NCI-H1930 (cell line): ENCODE data around the gene RAD51B.

Experiments
- DNase-seq, 2 experiments: peaks; one replicate each; lab custom pipeline; 2025; lab: John Stamatoyannopoulos, UW

RAD51B gene

DNA sequence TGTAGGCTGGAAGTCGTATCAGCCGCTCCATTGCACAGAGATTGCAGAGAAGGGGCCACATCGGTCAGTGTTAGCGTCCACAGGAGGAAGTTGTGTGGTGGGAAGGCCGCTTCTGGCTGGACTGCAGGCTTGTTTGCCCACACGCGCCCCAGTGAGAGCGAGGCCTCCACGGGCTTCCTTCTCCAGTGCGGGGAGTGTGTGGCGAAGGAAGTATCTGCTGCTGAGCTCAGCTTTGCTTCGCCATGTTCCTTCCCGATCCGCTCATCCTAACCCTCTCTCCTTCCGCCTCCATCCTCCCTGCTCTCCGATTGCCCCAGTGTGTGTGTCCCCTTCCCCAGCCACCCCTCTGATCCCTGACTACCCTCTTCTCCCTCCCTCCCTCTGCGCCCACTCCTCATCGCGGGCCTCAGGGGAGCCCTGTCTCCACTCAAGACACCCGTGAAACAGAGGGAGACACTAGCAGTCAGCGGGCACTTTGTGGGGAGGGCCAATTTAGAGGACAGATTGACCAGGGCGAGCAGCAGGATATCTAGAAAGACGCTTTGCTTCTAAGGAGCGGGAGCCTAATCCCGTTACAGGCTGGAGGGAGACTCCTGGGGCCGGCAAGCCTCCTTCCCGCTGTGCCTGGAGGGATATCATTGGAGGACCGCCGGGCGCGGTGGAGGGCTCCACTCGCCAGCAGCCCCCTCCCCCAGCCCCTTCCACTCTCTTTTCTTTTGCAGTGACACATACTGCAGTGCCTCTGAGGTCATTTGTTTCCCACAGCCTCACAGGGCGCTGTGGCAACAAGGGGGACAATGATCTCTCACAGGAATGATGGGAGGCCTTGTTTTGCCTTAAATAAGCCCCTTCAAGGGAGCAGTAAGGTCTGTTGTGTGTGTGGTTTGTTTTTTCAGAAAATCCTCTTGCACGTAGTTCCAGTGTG lies 544.5 kb downstream of the RAD51B start:
- DNase-seq, result no peak

DNA sequence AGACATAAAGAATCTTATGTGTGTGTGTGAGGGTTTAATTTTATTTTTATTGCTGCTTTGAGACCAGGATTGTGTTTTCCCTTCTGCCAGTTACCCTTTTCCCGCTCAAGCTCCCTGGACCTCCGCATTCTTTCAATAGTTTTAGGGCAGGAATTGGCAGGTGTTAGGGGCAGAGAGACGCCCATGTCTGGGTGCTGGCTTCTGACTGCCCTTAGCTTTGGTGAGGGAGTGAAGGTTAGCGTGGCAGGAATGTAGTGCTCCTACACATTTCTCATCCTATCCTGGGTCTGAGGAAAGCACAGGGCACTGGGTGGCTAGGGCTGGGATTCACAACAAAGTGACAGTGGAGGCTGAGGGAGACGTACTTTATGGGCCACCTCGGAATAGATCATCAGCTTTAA lies 545.2 kb downstream of the RAD51B start:
- DNase-seq, result no peak

DNA sequence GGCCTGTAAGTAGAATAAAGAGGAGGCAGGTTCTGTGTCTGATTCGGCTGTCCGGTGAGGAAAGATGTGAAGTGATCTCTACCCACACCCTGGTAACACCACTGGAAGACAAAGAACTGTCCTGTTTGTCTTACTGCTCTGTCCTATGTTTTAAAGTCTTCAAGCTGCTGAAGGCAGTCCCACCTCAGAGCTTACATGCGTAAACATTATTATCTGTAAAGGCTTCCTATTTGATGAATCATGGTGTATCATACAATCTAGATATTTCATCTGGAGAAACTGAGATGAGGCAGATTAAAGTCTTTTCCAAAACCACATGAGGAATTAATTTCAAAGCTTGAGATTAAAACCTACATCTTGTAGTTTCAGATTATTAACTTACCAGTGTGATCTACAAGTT lies 545.6 kb downstream of the RAD51B start:
- no peak for DNase-seq

DNA sequence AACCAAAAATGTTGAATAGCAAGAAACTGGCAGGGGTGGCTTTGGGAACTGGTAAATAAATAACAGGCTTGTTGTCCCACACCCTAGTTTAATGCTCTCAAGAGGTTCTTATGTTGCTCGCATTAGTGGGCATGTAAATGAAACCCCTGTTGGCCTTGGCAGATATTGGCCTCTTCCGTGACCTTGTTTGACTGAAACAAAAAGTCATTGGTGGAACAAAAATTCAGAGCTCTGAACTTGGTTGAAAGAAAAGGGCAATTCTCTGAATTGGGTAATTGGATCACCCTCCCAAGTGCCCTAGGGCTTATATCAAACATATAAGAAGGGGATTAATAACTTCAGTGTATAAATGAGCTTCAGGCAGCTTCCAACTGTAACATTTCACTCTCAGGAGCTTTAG lies 547.1 kb downstream of the RAD51B start:
- no peak for DNase-seq

DNA sequence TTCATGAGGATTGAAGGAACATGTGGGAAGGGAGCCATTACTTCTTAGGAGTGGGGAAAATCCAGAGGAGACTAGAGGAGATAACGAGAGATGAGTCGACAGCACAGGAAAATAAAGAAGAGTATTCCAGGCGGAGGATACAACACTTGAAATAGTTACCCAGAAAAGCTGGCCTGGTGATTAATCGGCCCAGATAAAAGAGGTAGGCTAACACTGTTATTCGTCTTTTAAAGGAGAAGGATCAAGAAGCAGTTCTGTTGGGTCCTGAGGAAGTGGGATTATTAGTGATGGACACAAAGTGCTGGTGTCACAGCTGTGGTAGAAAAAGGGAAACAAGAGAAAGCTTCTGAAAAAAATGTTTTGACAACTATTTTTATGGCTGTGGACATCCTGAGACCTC lies 548.0 kb downstream of the RAD51B start:
- DNase-seq, result no peak

DNA sequence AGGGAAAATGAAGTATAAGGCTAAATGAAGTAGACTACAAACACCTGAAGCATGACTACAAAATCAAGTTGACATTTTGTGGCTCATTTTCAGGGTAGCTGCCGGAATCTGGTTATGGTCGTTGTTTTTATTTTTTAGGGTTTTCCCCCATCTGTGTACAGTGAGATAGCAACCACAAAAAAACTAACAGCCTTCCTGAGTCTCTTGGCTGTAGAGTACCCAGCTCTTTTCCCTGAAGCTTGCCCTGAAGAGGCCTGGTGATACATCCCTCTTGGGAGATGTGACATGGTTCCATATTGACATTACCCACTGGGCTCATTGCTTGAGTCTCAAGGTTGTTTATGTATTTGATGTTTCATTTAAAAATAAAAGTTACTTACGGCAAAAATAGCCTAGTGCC lies 549.3 kb downstream of the RAD51B start:
- DNase-seq, result no peak

DNA sequence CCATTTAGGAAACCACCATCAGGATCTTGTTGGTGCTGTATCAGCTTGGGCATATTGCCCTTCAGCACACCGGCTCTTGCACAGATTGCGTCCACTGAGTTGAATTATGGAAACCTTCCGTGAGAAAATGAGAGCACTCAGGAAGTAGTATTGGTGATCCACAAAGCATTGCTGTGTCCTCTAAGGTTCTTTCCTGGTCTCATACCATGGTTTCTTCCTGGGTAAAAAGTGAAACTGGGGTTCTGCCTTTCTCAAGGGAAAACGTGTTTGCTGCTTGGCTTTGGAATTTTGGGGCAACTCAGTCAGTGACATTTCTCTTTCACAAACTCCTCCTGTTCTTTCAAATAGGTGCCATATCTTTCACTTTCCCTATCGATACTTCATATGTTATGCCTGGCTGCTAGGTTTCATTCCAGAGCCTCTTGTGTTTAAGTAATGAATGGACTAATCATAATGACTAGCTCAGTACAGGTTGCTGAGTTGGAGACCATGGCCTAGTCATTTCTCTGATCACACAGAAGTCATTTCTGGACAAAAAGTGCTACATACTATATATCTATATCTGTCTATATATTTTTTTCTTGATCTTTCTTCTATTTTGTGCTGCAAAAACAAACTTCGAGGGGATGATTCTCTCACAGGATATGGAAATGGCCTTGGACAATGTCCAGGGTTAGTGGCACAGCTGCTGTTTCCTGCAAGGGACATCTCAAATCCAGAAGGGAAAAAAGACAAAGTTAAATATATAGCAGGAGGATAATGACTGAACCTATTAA lies 549.9 kb downstream of the RAD51B start:
- no peak for DNase-seq

DNA sequence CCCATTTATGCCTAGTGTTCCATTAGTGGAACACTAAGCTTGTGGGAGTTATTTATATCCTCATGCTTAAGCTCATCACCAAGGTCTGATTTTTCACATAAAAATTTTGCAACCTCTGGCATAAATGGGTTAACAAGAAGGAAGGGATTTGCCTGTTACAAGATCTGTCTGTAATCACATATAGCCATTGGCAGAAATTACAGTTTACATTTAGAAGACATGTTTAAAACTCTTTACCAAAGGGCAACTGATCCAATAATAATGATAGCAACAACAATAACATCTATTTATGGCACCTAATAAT lies 550.4 kb downstream of the RAD51B start:
- no peak for DNase-seq

DNA sequence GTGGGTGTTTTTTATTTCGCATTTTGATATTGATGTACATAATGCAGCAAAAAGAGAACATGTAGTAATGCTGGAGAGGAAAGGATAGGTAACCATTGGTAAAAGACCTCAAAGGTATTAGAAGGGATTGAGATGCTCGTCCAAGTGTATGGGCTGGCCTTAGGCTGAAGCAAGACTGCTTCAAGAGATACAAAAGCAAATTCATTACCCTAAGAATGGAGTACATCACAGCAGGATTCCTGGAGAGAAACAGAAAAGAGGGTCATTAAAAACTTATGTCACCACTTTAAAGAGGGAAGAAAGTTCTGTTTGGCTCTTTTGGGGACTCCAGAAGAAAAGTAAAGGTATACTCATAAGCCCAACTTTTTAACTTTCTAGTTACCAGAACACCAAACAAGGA lies 552.8 kb downstream of the RAD51B start:
- no peak for DNase-seq

DNA sequence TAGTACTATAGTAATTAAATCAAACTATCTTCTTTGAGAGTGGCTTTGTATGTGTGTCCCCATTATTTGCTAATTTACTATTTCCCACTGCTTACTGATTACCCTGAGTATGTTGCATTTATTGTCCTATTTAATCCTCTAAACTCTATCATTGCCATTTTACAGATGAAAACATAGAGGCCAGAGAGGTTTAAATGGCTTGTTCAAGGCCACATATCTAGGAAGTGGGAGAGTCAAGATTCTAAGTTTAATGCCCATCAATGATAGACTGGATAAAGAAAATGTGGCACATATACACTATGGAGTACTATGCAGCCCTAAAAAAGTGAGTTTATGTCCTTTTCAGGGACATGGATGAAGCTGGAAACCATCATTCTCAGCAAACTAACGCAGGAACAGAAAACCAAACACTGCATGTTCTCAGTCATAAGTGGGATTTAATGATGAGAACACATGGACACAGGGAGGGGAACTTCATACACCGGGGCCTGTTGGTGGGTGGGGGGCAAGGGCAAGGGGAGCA lies 553.6 kb downstream of the RAD51B start:
- no peak for DNase-seq

DNA sequence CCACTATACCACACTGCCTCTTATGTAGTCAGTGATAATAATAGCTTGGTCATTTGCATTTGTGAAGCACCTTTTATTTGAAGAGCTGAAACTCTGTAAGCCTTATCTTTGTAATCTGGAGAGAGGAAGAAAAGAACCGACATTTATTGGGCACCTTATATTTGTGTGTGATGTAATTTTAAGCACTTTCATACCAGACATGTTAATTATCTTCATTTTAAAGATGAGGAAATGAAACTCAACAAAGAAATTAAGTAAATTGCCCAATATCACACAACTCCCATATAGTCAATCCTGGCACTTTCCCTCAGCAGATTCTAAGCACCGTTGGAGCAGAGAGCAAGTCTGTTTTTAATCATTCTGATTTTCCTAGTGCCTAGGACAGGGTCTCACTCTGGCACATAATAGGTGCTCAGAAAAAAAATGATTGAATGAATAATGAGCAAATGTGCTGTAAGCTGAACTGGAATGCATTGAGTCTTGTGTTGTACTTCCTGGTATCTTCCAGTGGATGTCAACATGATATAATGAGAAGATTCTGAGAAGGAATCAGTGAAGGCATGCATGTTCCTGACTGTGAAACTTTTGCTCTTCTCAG lies 554.4 kb downstream of the RAD51B start:
- no peak for DNase-seq

DNA sequence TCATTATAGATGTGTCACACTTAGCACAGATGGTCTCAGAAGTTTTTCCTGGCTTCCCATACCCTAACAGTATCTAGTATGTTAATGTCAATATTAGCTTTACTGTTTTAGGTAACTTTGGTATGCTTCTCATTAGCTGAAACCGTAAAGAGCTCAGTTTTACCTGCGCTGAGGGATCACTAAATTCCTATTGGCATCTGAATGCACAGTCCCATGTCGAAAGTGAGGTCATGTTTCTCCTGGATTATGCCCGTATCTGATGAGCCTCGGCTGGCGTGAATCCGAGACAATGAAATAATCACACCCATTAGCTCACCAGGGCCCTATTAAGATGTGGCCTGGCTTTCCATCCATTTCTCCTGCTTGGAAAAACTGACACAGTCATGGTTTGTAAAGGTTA lies 555.1 kb downstream of the RAD51B start:
- DNase-seq, result no peak

DNA sequence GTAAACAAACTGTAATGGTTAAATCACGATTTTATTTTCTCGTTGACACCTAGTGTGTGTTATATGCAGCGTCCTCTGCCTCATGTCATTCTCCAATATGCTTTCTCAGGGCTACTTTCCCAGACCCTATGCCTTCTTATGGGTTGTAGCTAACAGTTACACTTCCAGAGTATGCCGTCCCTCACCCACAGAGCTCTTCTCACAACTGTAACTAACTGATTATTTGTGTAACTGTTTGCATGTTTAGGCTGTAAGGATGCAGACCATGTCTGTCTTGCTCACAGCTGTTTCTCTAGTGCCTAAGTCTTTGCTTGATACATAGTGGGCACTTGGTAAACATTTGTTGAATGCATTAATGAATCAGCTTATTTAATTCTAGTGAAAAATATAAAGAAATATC lies 555.8 kb downstream of the RAD51B start:
- DNase-seq, result no peak

DNA sequence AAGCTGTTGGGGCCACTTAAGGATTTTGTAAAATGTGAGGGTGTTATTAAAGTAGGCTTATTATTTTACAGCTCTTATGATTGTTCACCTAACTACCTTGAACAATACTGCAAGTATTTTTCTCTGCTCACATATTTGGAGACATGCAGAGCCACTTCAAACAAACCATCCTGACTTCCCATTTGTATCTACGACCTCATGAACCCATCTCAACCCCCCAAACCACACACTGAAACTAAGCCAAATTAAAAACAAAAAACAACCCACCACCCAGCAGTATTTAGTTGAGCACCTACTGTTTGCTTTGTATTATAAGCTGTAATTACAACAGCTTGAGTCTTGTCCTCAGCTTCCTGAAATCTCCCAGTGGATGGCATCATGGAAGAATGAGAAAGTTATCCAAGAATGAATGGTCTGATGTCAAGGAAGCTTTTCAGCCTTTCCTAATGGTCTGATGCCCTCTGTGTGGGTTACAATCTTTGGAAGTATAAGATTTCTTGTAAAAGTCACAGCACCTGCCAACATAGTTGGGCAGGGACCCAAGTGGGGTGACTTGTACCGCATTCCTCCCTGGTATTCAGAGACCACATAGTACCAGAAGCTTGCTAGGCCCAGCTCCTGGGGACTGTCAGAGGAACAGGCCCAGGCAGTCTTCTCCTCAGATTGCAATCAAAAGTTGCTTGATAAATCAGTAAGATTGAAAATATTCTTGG lies 556.6 kb downstream of the RAD51B start:
- no peak for DNase-seq

DNA sequence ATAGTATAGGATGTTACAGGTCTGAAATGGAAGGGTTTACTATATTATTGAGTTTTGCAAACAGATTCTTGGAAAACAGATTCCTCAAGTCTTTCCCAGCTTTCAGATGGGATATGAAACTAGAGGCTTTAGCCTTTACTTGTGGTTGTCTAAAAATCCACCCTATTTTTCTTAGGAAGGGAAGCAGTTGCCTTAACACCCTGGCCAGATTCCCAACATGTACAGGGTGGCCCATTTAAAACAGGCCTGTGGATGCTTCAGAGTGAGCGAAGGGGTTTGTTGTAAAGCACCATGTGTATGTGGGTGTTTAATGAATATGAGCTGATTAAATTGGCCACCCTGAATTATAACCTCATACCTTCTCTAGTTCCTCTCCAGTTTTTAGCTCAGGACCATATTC lies 557.4 kb downstream of the RAD51B start:
- DNase-seq, result no peak

DNA sequence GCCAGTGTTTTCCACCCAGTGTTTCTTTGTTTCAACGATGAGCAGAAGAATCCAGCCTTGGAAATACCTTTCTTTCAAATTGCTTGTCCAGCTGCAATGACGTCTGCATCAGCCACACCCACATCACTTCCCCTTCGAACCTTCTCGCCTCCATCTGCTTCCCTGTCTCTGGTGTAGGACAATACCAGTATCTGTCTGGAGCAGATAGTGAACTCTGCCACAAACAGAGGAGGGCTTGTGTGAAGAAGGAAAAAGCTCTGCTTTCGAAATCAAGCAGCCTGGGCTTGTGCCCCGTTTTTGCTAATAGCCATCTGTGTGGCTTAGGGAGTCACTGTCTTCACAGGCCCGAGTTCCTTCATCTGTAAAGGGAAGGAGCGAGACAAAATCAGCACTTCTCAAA lies 557.9 kb downstream of the RAD51B start:
- no peak for DNase-seq

DNA sequence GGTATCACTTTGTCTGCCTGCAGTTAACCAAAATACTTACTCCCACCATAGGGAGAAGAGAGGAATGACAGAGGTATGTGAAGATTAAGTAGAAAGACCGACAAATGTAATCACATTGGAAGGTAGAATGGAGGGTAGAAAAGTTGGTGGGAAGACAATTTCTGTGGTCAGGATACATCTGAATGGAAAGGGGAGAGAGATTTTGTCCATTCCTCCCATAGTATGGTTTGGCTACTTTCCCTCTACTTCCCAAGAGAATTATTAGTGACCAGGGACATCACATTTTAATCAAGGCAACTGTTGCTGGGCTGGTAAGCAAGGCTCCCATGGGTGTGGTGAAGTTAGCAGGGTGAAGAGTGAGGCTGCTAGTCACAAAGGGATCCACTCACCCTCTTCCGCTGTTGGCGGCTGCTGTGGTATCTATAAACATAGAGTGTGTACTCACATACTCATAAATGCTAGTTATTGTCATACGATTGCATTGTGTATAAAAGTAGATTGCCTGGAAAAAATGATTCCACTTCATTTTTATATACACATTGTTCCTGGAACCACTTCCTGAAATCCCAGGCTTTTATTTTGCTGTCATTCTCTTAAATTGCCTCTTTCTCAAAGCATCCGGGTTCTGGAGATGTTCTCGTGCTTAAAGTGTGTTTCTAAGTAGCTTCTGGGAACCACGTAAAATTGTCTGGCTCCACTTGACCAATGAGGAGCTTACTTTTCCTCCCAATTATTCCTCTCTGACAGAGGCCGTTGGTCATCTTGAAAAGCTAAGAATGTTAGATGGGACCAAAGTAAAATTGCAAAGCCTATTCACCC lies 560.1 kb downstream of the RAD51B start:
- no peak for DNase-seq

DNA sequence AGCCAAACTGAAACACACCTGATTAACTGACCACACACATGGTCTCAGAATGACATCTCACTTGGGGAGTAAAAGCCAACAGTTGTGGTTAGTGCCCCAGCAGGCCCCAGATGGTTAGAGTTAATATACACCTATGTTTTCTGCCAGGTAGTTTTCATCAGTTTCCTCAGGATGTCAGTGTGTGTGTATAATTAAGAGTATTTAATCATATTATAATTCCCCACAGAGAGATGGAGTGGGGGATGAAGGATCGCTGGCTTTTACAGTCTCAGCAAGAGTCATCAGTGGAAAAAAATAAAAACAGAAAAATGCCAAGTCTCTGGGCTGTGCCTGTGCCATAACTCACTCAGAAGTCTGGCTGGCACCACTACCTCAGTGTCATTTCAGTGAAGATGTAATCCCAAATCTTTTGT lies 560.8 kb downstream of the RAD51B start:
- no peak for DNase-seq

DNA sequence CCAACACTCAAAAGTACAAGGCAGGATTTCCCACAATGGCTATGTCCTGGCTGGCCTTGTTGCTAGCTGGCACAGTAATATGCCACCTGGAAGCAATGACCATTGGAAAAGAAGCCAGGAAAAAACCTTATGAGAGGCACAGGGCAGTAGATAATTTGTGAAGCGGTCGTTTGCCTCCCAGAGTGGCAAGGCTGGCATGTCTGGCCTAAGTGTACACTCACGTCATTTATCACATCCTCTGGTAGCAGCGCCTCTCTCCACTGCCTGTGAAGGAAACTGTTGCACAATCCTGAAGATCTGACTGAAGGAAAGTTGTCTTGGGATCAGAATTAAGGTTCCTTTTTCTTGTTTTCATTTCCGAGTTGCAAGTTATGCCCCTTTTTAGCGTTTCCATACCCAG lies 564.8 kb downstream of the RAD51B start:
- no peak for DNase-seq

DNA sequence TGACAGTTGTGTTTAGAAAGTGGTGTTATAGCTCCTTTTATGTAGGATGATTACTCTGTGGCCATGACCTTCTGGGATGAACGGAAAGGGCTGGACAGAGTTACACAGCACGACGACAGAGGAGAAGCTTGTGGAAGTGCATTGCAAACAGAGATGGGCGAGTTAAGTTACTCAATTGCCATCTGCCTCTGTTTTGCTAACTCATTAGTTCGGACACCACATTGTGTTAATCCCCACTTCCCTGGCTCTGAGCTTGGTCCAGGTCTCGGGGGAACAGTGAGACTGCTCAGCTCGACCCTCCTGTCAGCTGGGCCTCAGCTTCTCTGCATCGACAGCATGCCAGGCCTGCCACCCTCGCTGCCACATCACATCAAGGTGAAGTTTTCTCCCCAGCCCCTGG lies 565.3 kb downstream of the RAD51B start:
- DNase-seq, result no peak

DNA sequence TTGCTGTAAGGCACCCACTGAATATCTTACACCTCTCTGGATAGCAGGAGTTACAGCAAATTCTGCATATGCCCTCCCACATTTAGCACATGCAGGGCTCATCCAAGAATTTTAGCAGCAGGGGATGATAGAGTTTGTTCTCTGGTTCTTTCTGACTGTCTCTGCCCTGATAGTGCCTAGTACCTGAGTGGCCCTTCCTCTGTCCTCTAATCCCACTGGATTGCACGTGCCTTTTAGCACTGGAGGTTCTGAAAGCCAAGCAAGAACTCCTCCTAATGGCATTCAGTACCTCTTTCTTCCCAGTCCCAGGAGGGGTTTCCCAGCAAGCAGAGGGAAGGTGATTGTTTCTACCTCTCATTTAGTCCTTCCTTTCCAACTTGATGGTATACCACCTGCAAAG lies 566.9 kb downstream of the RAD51B start:
- DNase-seq, result no peak
